Nephron (organoid): ENCODE measurements around the gene KCNJ3.
"Not testable (repeated sequence)": the region's sequence is repeated elsewhere in the genome, so short reads cannot be mapped to it uniquely, and the experiment has no call there.

Source experiments
- H3K27ac Mint-ChIP-seq, 3 experiments: 2 replicates each; pipeline ENCODE4 v1.8.0; 2020; ENCODE audit warnings: mixed read lengths in 3 of 3, mild to moderate bottlenecking in 2 of 3, moderate library complexity in 1 of 3
- H3K27me3 Mint-ChIP-seq: 2 replicates; pipeline ENCODE4 v1.8.0; 2021; ENCODE audit warnings: low read depth, mild to moderate bottlenecking, moderate library complexity, mixed read lengths
- H3K36me3 Mint-ChIP-seq: 2 replicates; pipeline ENCODE4 v1.8.0; 2020; ENCODE audit warnings: low read depth, mixed read lengths
- H3K4me1 Mint-ChIP-seq: 2 replicates; pipeline ENCODE4 v1.8.0; 2020; ENCODE audit warnings: mixed read lengths
- H3K4me3 Mint-ChIP-seq, 3 experiments: 2 replicates each; pipeline ENCODE4 v1.8.0; 2020; ENCODE audit warnings: mild to moderate bottlenecking in 3 of 3, mixed read lengths in 3 of 3, moderate library complexity in 2 of 3
- H3K9me3 Mint-ChIP-seq: 2 replicates; pipeline ENCODE4 v1.8.0; 2020; ENCODE audit warnings: mixed read lengths
- CTCF ChIP-seq, 3 experiments: fragments of 200-600 bp; sonication (generic); IDR thresholded peaks; one replicate each; pipeline ENCODE4 v1.5.0; 2021; ENCODE audit warnings: antibody characterized with exemption in 3 of 3; ENCODE audit not compliant: unreplicated experiment in 3 of 3

Gene KCNJ3

DNA sequence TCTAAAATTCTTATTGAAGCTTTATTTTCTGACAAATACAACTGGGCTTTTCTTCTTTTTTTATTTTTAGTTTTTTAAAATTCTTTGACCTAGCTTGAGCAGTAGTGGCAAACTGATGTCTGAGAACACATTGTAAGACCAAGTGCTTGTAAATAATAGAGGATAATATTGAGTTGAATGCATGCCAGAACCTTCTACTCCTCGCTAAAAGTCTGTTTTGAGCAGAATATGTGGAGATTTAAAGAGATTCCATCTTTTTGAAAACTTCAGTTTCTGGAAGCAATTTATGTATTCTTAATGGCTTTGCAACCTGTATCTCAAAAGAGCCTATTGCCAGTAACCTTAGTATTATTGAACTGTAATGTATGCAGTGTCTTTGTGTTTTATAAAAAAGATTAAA lies 148.3 kb downstream of the KCNJ3 start:
- H3K36me3 Mint-ChIP-seq = no peaks in the 10 kb centered on the region
- no peaks in the 10 kb centered on the region for H3K4me1 Mint-ChIP-seq
- no peak overlapping the region for H3K4me3 Mint-ChIP-seq

GRCh38 chr2:154849482-154849881 lies 151.0 kb downstream of the KCNJ3 start:
- Mint-ChIP-seq H3K9me3 (no peaks in the 10 kb centered on the region), H3K4me1 (no peaks in the 10 kb centered on the region), H3K27ac (no peak overlapping the region), H3K36me3 (no peaks in the 10 kb centered on the region), H3K27me3 (no peaks in the 10 kb centered on the region), H3K4me3 (no peak overlapping the region)
- TF ChIP-seq CTCF (IDR thresholded peaks at IDR 0.05; ENCODE audit: unreplicated experiment in 3 of 3) = no peak

More for the DNA sequence above, 148.3 kb downstream of the KCNJ3 start:
- no peak for TF ChIP-seq CTCF (IDR thresholded peaks at IDR 0.05; ENCODE audit: unreplicated experiment in 3 of 3)
- H3K27ac Mint-ChIP-seq = no peak overlapping the region
- H3K27me3 Mint-ChIP-seq = no peaks in the 10 kb centered on the region
- H3K9me3 Mint-ChIP-seq = no peaks in the 10 kb centered on the region

DNA sequence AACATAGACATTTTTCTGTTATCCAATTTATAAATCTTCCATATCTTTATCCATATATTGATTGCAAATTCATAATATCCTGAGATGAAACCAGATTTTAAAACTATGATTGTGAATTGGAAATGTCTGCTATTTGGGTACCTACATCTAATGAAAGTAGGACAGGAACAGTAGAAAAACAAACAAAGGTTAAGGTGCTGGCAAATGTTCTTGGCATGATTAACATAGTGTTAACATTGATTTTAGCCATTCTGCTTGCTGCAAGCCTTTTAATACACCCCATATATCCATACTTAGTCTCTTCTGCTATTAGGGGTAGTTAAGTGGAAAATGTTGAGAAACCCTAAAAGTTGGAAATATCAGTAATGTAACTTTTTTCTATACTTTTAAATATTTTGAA lies 152.0 kb downstream of the KCNJ3 start:
- no peak for TF ChIP-seq CTCF (IDR thresholded peaks at IDR 0.05; ENCODE audit: unreplicated experiment in 3 of 3)
- Mint-ChIP-seq H3K4me3 (no peak overlapping the region), H3K27me3 (no peaks in the 10 kb centered on the region), H3K4me1 (no peaks in the 10 kb centered on the region), H3K27ac (no peak overlapping the region), H3K36me3 (no peaks in the 10 kb centered on the region), H3K9me3 (no peaks in the 10 kb centered on the region)

- Mint-ChIP-seq H3K36me3 (no peaks in the 10 kb centered on the region), H3K4me1 (no peaks in the 10 kb centered on the region), H3K4me3 (no peak overlapping the region), H3K27me3 (no peaks in the 10 kb centered on the region), H3K9me3 (no peaks in the 10 kb centered on the region), H3K27ac (no peak overlapping the region)
- no peak for TF ChIP-seq CTCF (IDR thresholded peaks at IDR 0.05; ENCODE audit: unreplicated experiment in 3 of 3)
These were observed 156.6 kb downstream of the KCNJ3 start for GRCh38 chr2:154855138-154855537.

- not testable (repeated sequence) for H3K4me3 Mint-ChIP-seq, H3K4me1 Mint-ChIP-seq, H3K9me3 Mint-ChIP-seq, H3K36me3 Mint-ChIP-seq, H3K27me3 Mint-ChIP-seq, H3K27ac Mint-ChIP-seq
These were observed 168.7 kb downstream of the KCNJ3 start for GRCh38 chr2:154867151-154867550.

DNA sequence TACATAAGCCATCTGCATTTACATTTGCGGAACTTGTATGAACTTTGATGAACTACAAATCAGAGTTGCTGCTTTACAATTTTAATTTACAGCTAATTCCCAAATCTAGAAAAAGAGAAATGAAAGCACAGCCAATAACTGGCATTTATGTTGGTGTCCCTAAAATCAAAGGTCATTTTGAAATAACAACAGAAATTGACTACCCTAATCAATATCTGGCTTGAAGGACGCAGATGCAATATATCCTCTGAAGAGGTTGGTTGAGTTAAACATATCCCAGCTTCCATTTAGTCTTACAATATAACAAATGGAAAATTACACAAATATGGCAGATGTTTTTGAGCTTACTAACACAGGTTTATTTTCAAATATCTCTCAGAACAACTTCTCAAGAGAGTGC lies 177.5 kb downstream of the KCNJ3 start:
- Mint-ChIP-seq H3K4me1 (no peaks in the 10 kb centered on the region), H3K4me3 (no peak overlapping the region)
- no peak for TF ChIP-seq CTCF (IDR thresholded peaks at IDR 0.05; ENCODE audit: unreplicated experiment in 3 of 3)

More for the DNA sequence above, 177.5 kb downstream of the KCNJ3 start:
- Mint-ChIP-seq H3K36me3 (no peaks in the 10 kb centered on the region), H3K9me3 (no peaks in the 10 kb centered on the region), H3K27ac (no peak overlapping the region), H3K27me3 (no peaks in the 10 kb centered on the region)
